GM12878 (cell line): Measurements from ENCODE around the gene RFT1.

ENCODE experiments used
- CHD2 ChIP-seq: IDR thresholded peaks from 2 replicates; pipeline ENCODE4 v1.6.1; 2011; ENCODE audit warnings: low read depth, low read length, improper control_type of control experiment, borderline replicate concordance
- CTCF ChIP-seq, 3 experiments: IDR thresholded peaks in 2 of 3; conservative IDR thresholded peaks in 1 of 3; 2 replicates each; pipeline ENCODE4 v1.5.1; 2011; ENCODE audit warnings: low read depth in 3 of 3, low read length in 3 of 3, mild to moderate bottlenecking in 3 of 3, control low read depth in 2 of 3, moderate library complexity in 2 of 3, inconsistent platforms in 1 of 3, mixed read lengths in 1 of 3; ENCODE audit not compliant: control insufficient read depth in 2 of 3, insufficient read depth in 1 of 3; ENCODE audit errors: extremely low read depth in 1 of 3
- DPF2 ChIP-seq: fragments of 450-650 bp; IDR thresholded peaks from 2 replicates; pipeline ENCODE4 v1.6.1; 2017; ENCODE audit warnings: mild to moderate bottlenecking
- EED ChIP-seq: sonication (generic); IDR thresholded peaks from 2 replicates; pipeline ENCODE4 v1.6.1; 2016; ENCODE audit warnings: antibody characterized with exemption, low read depth
- EGR1 ChIP-seq, 2 experiments: IDR thresholded peaks; 1 replicate in 1 of 2; 2 replicates in 1 of 2; pipeline ENCODE4 v1.6.1; 2011 to 2012; ENCODE audit warnings: low read depth in 2 of 2, low read length in 2 of 2, borderline replicate concordance in 1 of 2, mild to moderate bottlenecking in 1 of 2, moderate library complexity in 1 of 2
- ESRRA ChIP-seq: IDR thresholded peaks from 2 replicates; pipeline ENCODE4 v1.6.1; 2012; ENCODE audit warnings: mild to moderate bottlenecking, low read length, improper control_type of control experiment
- EZH2 ChIP-seq: IDR thresholded peaks from 2 replicates; pipeline ENCODE4 v1.6.1; 2012; ENCODE audit warnings: low read depth, mild to moderate bottlenecking, control low read depth, inconsistent platforms, low read length, borderline replicate concordance; ENCODE audit not compliant: control insufficient read depth
- JUND ChIP-seq: IDR thresholded peaks from 2 replicates; pipeline ENCODE4 v1.6.1; 2012; ENCODE audit warnings: low read depth, mild to moderate bottlenecking, low read length, improper control_type of control experiment, moderate library complexity
- POLR2A ChIP-seq: IDR thresholded peaks from 2 replicates; pipeline ENCODE4 v1.6.1; 2011; ENCODE audit warnings: low read depth, mild to moderate bottlenecking, low read length
- RBBP5 ChIP-seq: fragments of 200-600 bp; sonication (generic); conservative IDR thresholded peaks from 2 replicates; pipeline ENCODE4 v1.6.1; 2016
- SPI1 ChIP-seq: IDR thresholded peaks from 2 replicates; pipeline ENCODE4 v1.6.1; 2011; ENCODE audit warnings: low read depth, mild to moderate bottlenecking, low read length, moderate library complexity, borderline replicate concordance; ENCODE audit not compliant: insufficient read depth
- SREBF2 ChIP-seq: IDR thresholded peaks from 2 replicates; pipeline ENCODE4 v1.6.1; 2012; ENCODE audit warnings: mild to moderate bottlenecking, low read length

- no peak for TF ChIP-seq CTCF (IDR thresholded peaks at IDR 0.05 in 2 of 3, conservative IDR thresholded peaks at IDR 0.05 in 1 of 3; ENCODE audit: control insufficient read depth in 2 of 3, extremely low read depth in 1 of 3, insufficient read depth in 1 of 3, low read depth in 3 of 3, low read length in 3 of 3)
- no peak for TF ChIP-seq EZH2
- TF ChIP-seq POLR2A: no peak
- TF ChIP-seq RBBP5: no peak
- TF ChIP-seq CHD2: no peak
- TF ChIP-seq EGR1 (IDR thresholded peaks at IDR 0.05; ENCODE audit: borderline replicate concordance in 1 of 2, low read depth in 2 of 2, low read length in 2 of 2): no peak
- TF ChIP-seq JUND: no peak
- no peak for TF ChIP-seq ESRRA
- no peak for TF ChIP-seq SREBF2
- no peak for TF ChIP-seq DPF2
- TF ChIP-seq SPI1: no peak
- no peak for TF ChIP-seq EED
These were observed 14.9 kb upstream of the RFT1 start for GRCh38 chr3:53144862-53145712.
